Left ventricle myocardium inferior (tissue), 1 donor: Measurements from ENCODE around the gene OSBPL5. TPM values are rescaled to one million over a fixed set of nuclear protein-coding genes. Genes with fewer than 3 reads are reported as not detected.

Experiments
- DNase-seq: peaks from one replicate; pipeline ENCODE4 v3.0.0-alpha.2; 2020
- H3K27ac ChIP-seq: fragments of 200-600 bp; replicated peaks from 2 replicates; pipeline ENCODE4 v1.8.0; 2021
- H3K27me3 ChIP-seq: fragments of 200-600 bp; 2 replicates; pipeline ENCODE4 v1.8.0; 2021; ENCODE audit warnings: low read depth
- H3K36me3 ChIP-seq: fragments of 200-600 bp; 2 replicates; pipeline ENCODE4 v1.8.0; 2021
- H3K4me1 ChIP-seq: fragments of 200-600 bp; 2 replicates; pipeline ENCODE4 v1.8.0; 2021
- H3K4me3 ChIP-seq: fragments of 200-600 bp; 2 replicates; pipeline ENCODE4 v1.8.0; 2021; ENCODE audit warnings: mild to moderate bottlenecking, moderate library complexity
- H3K9me3 ChIP-seq: fragments of 200-600 bp; replicated peaks from 2 replicates; pipeline ENCODE4 v1.8.0; 2021
- CTCF ChIP-seq: fragments of 200-600 bp; IDR thresholded peaks from 2 replicates; pipeline ENCODE4 v1.8.0; 2021; ENCODE audit warnings: antibody characterized with exemption, mild to moderate bottlenecking, borderline replicate concordance
- intact Hi-C: fragments of 100-400 bp; cut with micrococcal nuclease; formaldehyde crosslinking; loops from one replicate; pipeline ENCODE4 v1.11.0; 2022
- total RNA-seq: library from RNA; stranded (reverse); fragmentation: NEBNext Ultra II Directional; extraction: Animal tissue kit (Norgen Biotek cat#: 25700); gene quantifications from one replicate; pipeline ENCODE4 v1.2.1, GENCODE V29; 2021
- donor health status: DM: no; HTN: yes; CAD: no; lungs with severe emphysema.

OSBPL5 gene
- total RNA-seq, 1 donor from 2014 or later: 11.4 TPM

DNA sequence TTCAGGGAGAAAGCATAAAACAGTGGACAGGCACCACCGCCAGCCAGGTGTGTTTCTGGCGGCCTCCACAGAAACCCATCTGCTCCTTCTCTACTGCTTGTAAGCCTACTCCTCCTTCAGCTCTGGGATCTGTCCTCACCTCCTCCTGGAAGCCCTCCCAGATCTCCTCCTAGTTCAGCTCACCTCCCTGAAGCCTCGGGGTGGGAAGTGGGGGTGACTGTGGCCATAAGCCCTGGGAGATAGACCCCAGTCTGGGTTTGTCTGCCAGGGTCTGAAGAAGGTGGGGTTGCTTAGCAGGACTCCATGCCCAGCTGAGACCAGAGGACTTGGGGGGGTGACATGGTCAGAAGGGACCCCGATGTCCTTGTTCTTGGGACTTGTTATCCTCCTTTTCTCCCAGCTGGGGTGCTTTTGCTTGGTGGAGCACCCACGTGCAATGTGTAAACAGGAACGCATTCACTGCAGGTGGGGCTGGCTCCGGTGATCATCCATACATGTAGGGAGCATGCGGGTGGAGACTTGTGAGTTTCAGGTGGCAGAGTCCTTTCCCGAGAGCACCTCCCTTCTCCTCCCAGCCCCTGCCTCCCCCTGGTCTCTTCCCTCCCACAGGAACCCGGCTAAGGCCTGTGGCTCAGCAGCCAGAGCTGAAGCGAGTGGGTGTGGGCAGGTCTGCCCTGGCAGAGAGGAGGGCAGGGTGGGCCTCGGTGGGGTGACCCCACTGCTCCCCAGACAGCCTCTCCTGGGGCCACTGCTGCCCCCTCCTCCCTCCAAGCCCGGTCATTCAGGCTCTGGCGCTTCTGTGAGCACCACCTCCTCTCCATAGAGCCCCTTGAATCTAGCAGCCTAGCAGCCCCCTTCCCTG, 27.6 kb upstream of the OSBPL5 start:
- no peak overlapping the region for H3K27ac ChIP-seq
- TF ChIP-seq CTCF: no peak
- no peak overlapping the region for H3K4me3 ChIP-seq
- peaks cover 10% of the 10 kb centered on the region for H3K27me3 ChIP-seq
- H3K36me3 ChIP-seq: no peaks in the 10 kb centered on the region
- peaks cover 10% of the 10 kb centered on the region for H3K4me1 ChIP-seq
- H3K9me3 ChIP-seq: no peaks in the 10 kb centered on the region
- intact Hi-C loops: no loop called here
- no peak for DNase-seq

GRCh38 chr11:3191586-3192324, 26.6 kb upstream of the OSBPL5 start:
- Histone ChIP-seq H3K4me3 (no peak overlapping the region), H3K36me3 (no peaks in the 10 kb centered on the region), H3K27me3 (peaks cover 2% of the 10 kb centered on the region), H3K4me1 (peaks cover 10% of the 10 kb centered on the region), H3K9me3 (no peaks in the 10 kb centered on the region), H3K27ac (no peak overlapping the region)
- intact Hi-C loops: no loop called here
- DNase-seq: no peak
- no peak for TF ChIP-seq CTCF

DNA sequence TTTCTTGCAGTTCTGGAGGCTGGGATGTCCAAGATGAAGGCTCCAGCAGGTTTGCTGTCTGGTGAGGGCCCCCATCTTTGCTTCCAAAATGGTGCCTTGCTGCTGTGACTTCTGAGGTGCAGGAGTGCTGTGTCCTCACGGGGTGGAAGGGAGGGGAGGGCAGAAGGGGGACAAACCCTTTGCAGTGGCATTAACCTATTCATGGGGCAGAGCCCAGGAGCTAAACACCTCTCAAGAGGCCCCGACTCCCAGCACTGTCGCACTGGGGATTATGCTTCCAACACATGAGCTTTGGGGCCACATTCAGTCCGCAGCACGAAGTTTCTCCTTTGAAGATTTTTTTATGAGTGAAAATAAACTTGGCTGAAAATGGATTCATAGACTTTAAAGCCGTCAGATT, 25.5 kb upstream of the OSBPL5 start:
- Histone ChIP-seq H3K27ac (no peak overlapping the region), H3K27me3 (no peaks in the 10 kb centered on the region), H3K4me3 (no peak overlapping the region), H3K9me3 (no peaks in the 10 kb centered on the region), H3K4me1 (peaks cover 5% of the 10 kb centered on the region), H3K36me3 (no peaks in the 10 kb centered on the region)
- DNase-seq: no peak
- TF ChIP-seq CTCF: no peak
- intact Hi-C loops: no loop called here

DNA sequence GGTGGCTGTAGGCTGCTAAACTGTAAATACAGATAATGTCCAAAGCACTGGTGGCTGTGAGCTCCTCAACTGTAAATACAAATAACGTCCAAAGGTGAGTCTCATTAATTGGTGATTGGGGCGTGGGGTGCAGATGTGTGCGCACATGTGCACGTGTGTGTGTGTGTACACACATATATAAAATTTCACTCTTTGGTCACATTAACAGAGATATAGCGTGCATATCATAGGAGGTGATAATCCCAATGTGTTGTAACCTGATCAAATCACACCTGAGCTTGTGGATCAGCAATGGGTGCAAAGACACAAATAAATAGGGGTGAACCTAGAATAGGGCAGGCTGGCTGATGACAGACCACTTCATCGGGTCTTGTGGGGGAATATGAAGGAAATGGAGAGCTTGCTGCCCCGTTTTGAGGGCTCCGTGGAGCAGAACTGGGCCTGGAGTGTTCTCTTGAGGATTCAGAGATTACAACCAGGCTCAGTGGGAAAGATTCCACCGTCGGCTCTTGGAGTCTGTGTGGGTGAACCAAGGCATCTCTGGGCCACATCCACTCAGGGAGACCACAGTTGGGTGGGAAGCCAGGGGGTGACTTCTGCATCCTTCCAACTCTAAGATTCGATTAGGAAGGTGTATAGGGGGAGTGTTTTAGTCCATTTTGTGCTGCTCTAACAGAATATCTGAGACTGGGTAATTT, 24.9 kb upstream of the OSBPL5 start:
- H3K36me3 ChIP-seq: no peaks in the 10 kb centered on the region
- H3K4me3 ChIP-seq: no peak overlapping the region
- H3K9me3 ChIP-seq: no peaks in the 10 kb centered on the region
- H3K27ac ChIP-seq: no peak overlapping the region
- intact Hi-C loops: no loop called here
- no peak for DNase-seq
- H3K4me1 ChIP-seq: peaks cover 5% of the 10 kb centered on the region
- H3K27me3 ChIP-seq: no peaks in the 10 kb centered on the region
- TF ChIP-seq CTCF: no peak

- TF ChIP-seq CTCF: no peak
- no peak for DNase-seq
- H3K9me3 ChIP-seq: no peaks in the 10 kb centered on the region
- H3K36me3 ChIP-seq: no peaks in the 10 kb centered on the region
- no peak overlapping the region for H3K27ac ChIP-seq
- no peak overlapping the region for H3K4me3 ChIP-seq
- intact Hi-C loops: no loop called here
- H3K27me3 ChIP-seq: no peaks in the 10 kb centered on the region
- H3K4me1 ChIP-seq: peaks cover 2% of the 10 kb centered on the region
Observed at GRCh38 chr11:3189196-3189843, 24.2 kb upstream of the OSBPL5 start.
